Retinal pigment epithelial cell (primary cell): Measurements from ENCODE around the gene PCCA.

Experiments used
- DNase-seq: peaks from one replicate; pipeline ENCODE4 v3.0.0-alpha.2; 2010; ENCODE audit warnings: low read depth
- H3K4me3 ChIP-seq: 2 replicates; pipeline ENCODE4 v1.5.1; 2011; ENCODE audit warnings: mild to moderate bottlenecking, low read length, control low read depth, moderate library complexity
- CTCF ChIP-seq: conservative IDR thresholded peaks from 2 replicates; pipeline ENCODE4 v1.5.1; 2011; ENCODE audit warnings: low read depth, low read length, control low read depth, inconsistent platforms

PCCA gene

GRCh38 chr13:100340865-100341264, 252.0 kb downstream of the PCCA start:
- TF ChIP-seq CTCF, result no peak
- no peak for DNase-seq

GRCh38 chr13:100341327-100341726, 252.4 kb downstream of the PCCA start:
- H3K4me3 ChIP-seq, result no peak overlapping the region
- no peak for DNase-seq
- TF ChIP-seq CTCF, result no peak

More at GRCh38 chr13:100340865-100341264, 252.0 kb downstream of the PCCA start:
- no peak overlapping the region for H3K4me3 ChIP-seq

- DNase-seq, result no peak
- no peak for TF ChIP-seq CTCF
- no peak overlapping the region for H3K4me3 ChIP-seq
Observed at GRCh38 chr13:100344544-100344943, 255.7 kb downstream of the PCCA start.

GRCh38 chr13:100347968-100348367, 259.1 kb downstream of the PCCA start:
- no peak for DNase-seq
- TF ChIP-seq CTCF, result no peak

GRCh38 chr13:100349594-100349993, 260.7 kb downstream of the PCCA start:
- no peak for TF ChIP-seq CTCF
- no peak overlapping the region for H3K4me3 ChIP-seq
- DNase-seq, result no peak

More at GRCh38 chr13:100347968-100348367, 259.1 kb downstream of the PCCA start:
- H3K4me3 ChIP-seq, result no peak overlapping the region

- no peak overlapping the region for H3K4me3 ChIP-seq
- TF ChIP-seq CTCF, result no peak
- DNase-seq, result no peak
Observed at GRCh38 chr13:100350601-100351000, 261.7 kb downstream of the PCCA start.

- TF ChIP-seq CTCF, result no peak
- H3K4me3 ChIP-seq, result no peak overlapping the region
- no peak for DNase-seq
Observed at GRCh38 chr13:100356426-100356825, 267.5 kb downstream of the PCCA start.
